ENCODE data around the gene PHLPP1.
A peak's percentile ranks its signal among the peaks of the same experiment; 100 is the strongest.

Gene PHLPP1

GRCh38 chr18:63017076-63017475 lies 301.7 kb downstream of the PHLPP1 start:
- H3K23ac ChIP-seq (ENCODE audit: low read depth, low read length, poor library complexity): no peak overlapping the region
- H2BK5ac ChIP-seq (ENCODE audit: low read length): no peak overlapping the region
- H3K79me1 ChIP-seq (ENCODE audit: low read depth, low read length): no peaks in the 10 kb centered on the region
- H3K4me1 ChIP-seq (ENCODE audit: control insufficient read depth in 2 of 2, insufficient read depth in 1 of 2, low read depth in 1 of 2, low read length in 2 of 2): no peaks in the 10 kb centered on the region
- H4K91ac ChIP-seq (ENCODE audit: low read depth, low read length, poor library complexity): no peak overlapping the region
- no peak overlapping the region for H3K4me2 ChIP-seq (ENCODE audit: insufficient read depth, low read length, poor library complexity, severe bottlenecking)
- no peak overlapping the region for H2AK5ac ChIP-seq (ENCODE audit: low read depth, low read length)
- H3K9ac ChIP-seq (ENCODE audit: low read depth, low read length, poor library complexity): no peak overlapping the region
- no peak overlapping the region for H3K4me3 ChIP-seq (ENCODE audit: low read length in 2 of 2)
- no peak overlapping the region for H3K4ac ChIP-seq (ENCODE audit: low read length)
- H4K8ac ChIP-seq (ENCODE audit: low read depth, low read length): no peak overlapping the region
- H3K18ac ChIP-seq (ENCODE audit: low read length): no peak overlapping the region
- no peaks in the 10 kb centered on the region for H3K36me3 ChIP-seq (replicated peaks in 1 of 2; ENCODE audit: control insufficient read depth in 2 of 2, insufficient read depth in 2 of 2, low read length in 2 of 2)
- no peak overlapping the region for H2AFZ ChIP-seq (ENCODE audit: low read length)
- H2BK12ac ChIP-seq (ENCODE audit: low read length): no peak overlapping the region
- DNase-seq (ENCODE audit: low spot score): no peak
- no peak overlapping the region for H3K27ac ChIP-seq (replicated peaks; ENCODE audit: low read length)
- no peak overlapping the region for H2BK15ac ChIP-seq (ENCODE audit: low read length)
- H2BK120ac ChIP-seq (ENCODE audit: low read depth, low read length): no peak overlapping the region
- no CpG with 5 or more reads among the region's 2 CpGs for WGBS, 2 donors (ENCODE audit: extremely low coverage in 2 of 2, insufficient read length in 2 of 2, insufficient replicate concordance in 1 of 2)
- peaks cover 1 to 15% of the 10 kb centered on the region in 2 donors for H3K9me3 ChIP-seq (replicated peaks in 1 of 2; ENCODE audit: control insufficient read depth in 2 of 2, insufficient read depth in 1 of 2, low read depth in 1 of 2, low read length in 2 of 2)
- no peak overlapping the region for H3K14ac ChIP-seq (ENCODE audit: low read length)
- H3K27me3 ChIP-seq (ENCODE audit: control insufficient read depth in 3 of 3, insufficient read depth in 3 of 3, low read depth in 1 of 3, low read length in 3 of 3): no peaks in the 10 kb centered on the region

GRCh38 chr18:63017977-63018376 lies 302.6 kb downstream of the PHLPP1 start:
- Histone ChIP-seq H3K79me1 (ENCODE audit: low read depth, low read length) (no peaks in the 10 kb centered on the region), H3K9ac (ENCODE audit: low read depth, low read length, poor library complexity) (no peak overlapping the region), H3K4me1 (ENCODE audit: control insufficient read depth in 2 of 2, insufficient read depth in 1 of 2, low read depth in 1 of 2, low read length in 2 of 2) (no peaks in the 10 kb centered on the region), H2AK5ac (ENCODE audit: low read depth, low read length) (no peak overlapping the region), H3K14ac (ENCODE audit: low read length) (no peak overlapping the region), H3K18ac (ENCODE audit: low read length) (no peak overlapping the region), H3K4me2 (ENCODE audit: insufficient read depth, low read length, poor library complexity, severe bottlenecking) (no peak overlapping the region), H3K4ac (ENCODE audit: low read length) (no peak overlapping the region), H4K8ac (ENCODE audit: low read depth, low read length) (no peak overlapping the region), H3K9me3 (replicated peaks in 1 of 2; ENCODE audit: control insufficient read depth in 2 of 2, insufficient read depth in 1 of 2, low read depth in 1 of 2, low read length in 2 of 2) (peaks cover 1 to 15% of the 10 kb centered on the region in 2 donors), H2BK5ac (ENCODE audit: low read length) (no peak overlapping the region), H2BK12ac (ENCODE audit: low read length) (no peak overlapping the region), H2BK120ac (ENCODE audit: low read depth, low read length) (no peak overlapping the region), H2AFZ (ENCODE audit: low read length) (no peak overlapping the region), H2BK15ac (ENCODE audit: low read length) (no peak overlapping the region), H3K27ac (replicated peaks; ENCODE audit: low read length) (no peak overlapping the region), H3K4me3 (ENCODE audit: low read length in 2 of 2) (no peak overlapping the region), H3K23ac (ENCODE audit: low read depth, low read length, poor library complexity) (no peak overlapping the region), H3K36me3 (replicated peaks in 1 of 2; ENCODE audit: control insufficient read depth in 2 of 2, insufficient read depth in 2 of 2, low read length in 2 of 2) (no peaks in the 10 kb centered on the region), H3K27me3 (ENCODE audit: control insufficient read depth in 3 of 3, insufficient read depth in 3 of 3, low read depth in 1 of 3, low read length in 3 of 3) (no peaks in the 10 kb centered on the region), H4K91ac (ENCODE audit: low read depth, low read length, poor library complexity) (no peak overlapping the region)
- DNase-seq (ENCODE audit: low spot score): no peak

- no peak overlapping the region for H2BK5ac ChIP-seq (ENCODE audit: low read length)
- peaks cover 0 to 12% of the 10 kb centered on the region in 2 donors for H3K9me3 ChIP-seq (replicated peaks in 1 of 2; ENCODE audit: control insufficient read depth in 2 of 2, insufficient read depth in 1 of 2, low read depth in 1 of 2, low read length in 2 of 2)
- H2BK120ac ChIP-seq (ENCODE audit: low read depth, low read length): no peak overlapping the region
- no peak overlapping the region for H4K8ac ChIP-seq (ENCODE audit: low read depth, low read length)
- no peak overlapping the region for H2BK12ac ChIP-seq (ENCODE audit: low read length)
- H3K4me1 ChIP-seq (ENCODE audit: control insufficient read depth in 2 of 2, insufficient read depth in 1 of 2, low read depth in 1 of 2, low read length in 2 of 2): no peaks in the 10 kb centered on the region
- no peak overlapping the region for H2BK15ac ChIP-seq (ENCODE audit: low read length)
- no peak overlapping the region for H3K4ac ChIP-seq (ENCODE audit: low read length)
- no peak overlapping the region for H3K27ac ChIP-seq (replicated peaks; ENCODE audit: low read length)
- no CpG with 5 or more reads among the region's 26 CpGs for WGBS, 2 donors (ENCODE audit: extremely low coverage in 2 of 2, insufficient read length in 2 of 2, insufficient replicate concordance in 1 of 2)
- no peak overlapping the region for H4K91ac ChIP-seq (ENCODE audit: low read depth, low read length, poor library complexity)
- no peak for DNase-seq (ENCODE audit: low spot score)
- H3K23ac ChIP-seq (ENCODE audit: low read depth, low read length, poor library complexity): no peak overlapping the region
- H3K4me2 ChIP-seq (ENCODE audit: insufficient read depth, low read length, poor library complexity, severe bottlenecking): no peak overlapping the region
- H3K27me3 ChIP-seq (ENCODE audit: control insufficient read depth in 3 of 3, insufficient read depth in 3 of 3, low read depth in 1 of 3, low read length in 3 of 3): no peaks in the 10 kb centered on the region
- H3K18ac ChIP-seq (ENCODE audit: low read length): no peak overlapping the region
- H2AK5ac ChIP-seq (ENCODE audit: low read depth, low read length): no peak overlapping the region
- no peaks in the 10 kb centered on the region for H3K36me3 ChIP-seq (replicated peaks in 1 of 2; ENCODE audit: control insufficient read depth in 2 of 2, insufficient read depth in 2 of 2, low read length in 2 of 2)
- no peak overlapping the region for H3K9ac ChIP-seq (ENCODE audit: low read depth, low read length, poor library complexity)
- no peak overlapping the region for H3K4me3 ChIP-seq (ENCODE audit: low read length in 2 of 2)
- H3K79me1 ChIP-seq (ENCODE audit: low read depth, low read length): no peaks in the 10 kb centered on the region
- no peak overlapping the region for H2AFZ ChIP-seq (ENCODE audit: low read length)
- no peak overlapping the region for H3K14ac ChIP-seq (ENCODE audit: low read length)
These were observed 307.2 kb downstream of the PHLPP1 start for GRCh38 chr18:63022429-63023022.

- Histone ChIP-seq H2BK120ac (ENCODE audit: low read depth, low read length) (no peak overlapping the region), H3K79me1 (ENCODE audit: low read depth, low read length) (no peaks in the 10 kb centered on the region), H3K36me3 (replicated peaks in 1 of 2; ENCODE audit: control insufficient read depth in 2 of 2, insufficient read depth in 2 of 2, low read length in 2 of 2) (no peaks in the 10 kb centered on the region), H3K4me1 (ENCODE audit: control insufficient read depth in 2 of 2, insufficient read depth in 1 of 2, low read depth in 1 of 2, low read length in 2 of 2) (no peaks in the 10 kb centered on the region), H2AFZ (ENCODE audit: low read length) (no peak overlapping the region), H2BK5ac (ENCODE audit: low read length) (no peak overlapping the region), H2BK15ac (ENCODE audit: low read length) (no peak overlapping the region), H3K27me3 (ENCODE audit: control insufficient read depth in 3 of 3, insufficient read depth in 3 of 3, low read depth in 1 of 3, low read length in 3 of 3) (no peaks in the 10 kb centered on the region), H4K8ac (ENCODE audit: low read depth, low read length) (no peak overlapping the region), H4K91ac (ENCODE audit: low read depth, low read length, poor library complexity) (no peak overlapping the region), H2AK5ac (ENCODE audit: low read depth, low read length) (no peak overlapping the region), H3K4me2 (ENCODE audit: insufficient read depth, low read length, poor library complexity, severe bottlenecking) (no peak overlapping the region), H3K4ac (ENCODE audit: low read length) (no peak overlapping the region), H2BK12ac (ENCODE audit: low read length) (no peak overlapping the region), H3K14ac (ENCODE audit: low read length) (no peak overlapping the region), H3K4me3 (ENCODE audit: low read length in 2 of 2) (no peak overlapping the region), H3K18ac (ENCODE audit: low read length) (no peak overlapping the region), H3K27ac (replicated peaks; ENCODE audit: low read length) (no peak overlapping the region), H3K9ac (ENCODE audit: low read depth, low read length, poor library complexity) (no peak overlapping the region), H3K9me3 (replicated peaks in 1 of 2; ENCODE audit: control insufficient read depth in 2 of 2, insufficient read depth in 1 of 2, low read depth in 1 of 2, low read length in 2 of 2) (no peaks in the 10 kb centered on the region), H3K23ac (ENCODE audit: low read depth, low read length, poor library complexity) (no peak overlapping the region)
- no CpG with 5 or more reads among the region's 12 CpGs for WGBS, 2 donors (ENCODE audit: extremely low coverage in 2 of 2, insufficient read length in 2 of 2, insufficient replicate concordance in 1 of 2)
- DNase-seq (ENCODE audit: low spot score): peak; percentile 21
These were observed 310.1 kb downstream of the PHLPP1 start for GRCh38 chr18:63025251-63026090.

Data from neuronal stem cell (in vitro differentiated cells).